Common myeloid progenitor, CD34-positive (primary cell): ENCODE results near the gene CASTOR2.
"Not testable (repeated sequence)": the region's sequence is repeated elsewhere in the genome, so short reads cannot be mapped to it uniquely, and the experiment has no call there.

Source experiments
- CTCF ChIA-PET: fragments of 350-600 bp; sonication (Branson Sonifier 250); formaldehyde crosslinking; loops from one replicate; lab custom pipeline; 2021; ENCODE audit warnings: antibody characterized with exemption; lab: Charles Lee
- POLR2A ChIA-PET: fragments of 350-600 bp; sonication (Branson Sonifier 250); formaldehyde crosslinking; loops from one replicate; lab custom pipeline; 2021; ENCODE audit warnings: antibody characterized with exemption; lab: Charles Lee
- DNase-seq, 3 donors: peaks; one replicate each; pipeline versions ENCODE4 v3.0.0 to v3.0.0-alpha.2; 2013
- H3K27ac ChIP-seq, 2 experiments: 1 replicate in 1 of 2; 2 replicates in 1 of 2; pipeline ENCODE4 v1.7.0; 2013; ENCODE audit warnings: inconsistent platforms in 2 of 2, low read length in 2 of 2, mild to moderate bottlenecking in 2 of 2, low read depth in 1 of 2, moderate library complexity in 1 of 2; ENCODE audit not compliant: severe bottlenecking in 2 of 2, insufficient read depth in 1 of 2, poor library complexity in 1 of 2
- H3K27me3 ChIP-seq, 5 experiments: replicated peaks in 2 of 5; 1 replicate in 3 of 5; 2 replicates in 2 of 5; pipeline versions ENCODE4 v1.6.1 to v1.7.0; 2013; ENCODE audit warnings: low read length in 4 of 5, mild to moderate bottlenecking in 2 of 5, moderate library complexity in 2 of 5, inconsistent platforms in 1 of 5; ENCODE audit not compliant: insufficient read depth in 5 of 5, control insufficient read depth in 4 of 5
- H3K36me3 ChIP-seq, 4 experiments: 1 replicate in 2 of 4; 2 replicates in 2 of 4; pipeline versions ENCODE4 v1.6.1 to v1.7.0; 2013; ENCODE audit warnings: low read length in 3 of 4, control low read depth in 1 of 4, mild to moderate bottlenecking in 1 of 4; ENCODE audit not compliant: control insufficient read depth in 4 of 4, insufficient read depth in 4 of 4
- H3K4me1 ChIP-seq, 4 experiments: 1 replicate in 3 of 4; 2 replicates in 1 of 4; pipeline versions ENCODE4 v1.6.1 to v1.7.1; 2013; ENCODE audit warnings: low read length in 3 of 4, mild to moderate bottlenecking in 3 of 4, control low read depth in 1 of 4, inconsistent platforms in 1 of 4, moderate library complexity in 1 of 4; ENCODE audit not compliant: control insufficient read depth in 4 of 4, insufficient read depth in 4 of 4; ENCODE audit errors: control extremely low read depth in 1 of 4
- H3K4me3 ChIP-seq, 7 experiments: 1 replicate in 4 of 7; 2 replicates in 3 of 7; pipeline versions ENCODE4 v1.5.1 to v1.7.0; 2013; ENCODE audit warnings: mild to moderate bottlenecking in 7 of 7, low read length in 6 of 7, moderate library complexity in 6 of 7, inconsistent platforms in 2 of 7, low read depth in 2 of 7, control low read depth in 1 of 7; ENCODE audit not compliant: insufficient read depth in 4 of 7, control insufficient read depth in 1 of 7; ENCODE audit errors: extremely low read depth in 1 of 7
- H3K9me3 ChIP-seq, 5 experiments: 1 replicate in 4 of 5; 2 replicates in 1 of 5; pipeline versions ENCODE4 v1.6.1 to v1.7.1; 2013; ENCODE audit warnings: low read length in 4 of 5, mild to moderate bottlenecking in 2 of 5, inconsistent platforms in 1 of 5, low read depth in 1 of 5, moderate library complexity in 1 of 5; ENCODE audit not compliant: control insufficient read depth in 4 of 5, insufficient read depth in 2 of 5; ENCODE audit errors: control extremely low read depth in 1 of 5
- WGBS: methylation state at CpG from one replicate; pipeline ENCODE4 v1.1.5; 2013; ENCODE audit not compliant: insufficient coverage; 5-methylcytosine and 5-hydroxymethylcytosine counted together

CASTOR2 gene

GRCh38 chr7:74966909-74967308 lies 2.4 kb downstream of the CASTOR2 start:
- H3K4me3 ChIP-seq, H3K4me1 ChIP-seq, H3K27ac ChIP-seq, H3K9me3 ChIP-seq, POLR2A ChIA-PET, H3K36me3 ChIP-seq, CTCF ChIA-PET, DNase-seq, H3K27me3 ChIP-seq: not testable (repeated sequence)
- no CpG with 5 or more reads among the region's 6 CpGs for WGBS

GRCh38 chr7:74971431-74971830 lies 6.9 kb downstream of the CASTOR2 start:
- H3K27ac ChIP-seq, H3K9me3 ChIP-seq, H3K4me3 ChIP-seq, H3K27me3 ChIP-seq, H3K4me1 ChIP-seq, POLR2A ChIA-PET, CTCF ChIA-PET, H3K36me3 ChIP-seq, DNase-seq: not testable (repeated sequence)
- no CpG with 5 or more reads among the region's 4 CpGs for WGBS

GRCh38 chr7:74972377-74972776 lies 7.9 kb downstream of the CASTOR2 start:
- H3K4me3 ChIP-seq, H3K4me1 ChIP-seq, DNase-seq, CTCF ChIA-PET, H3K27me3 ChIP-seq, POLR2A ChIA-PET, H3K9me3 ChIP-seq, H3K36me3 ChIP-seq, H3K27ac ChIP-seq: not testable (repeated sequence)
- no CpG with 5 or more reads among the region's 7 CpGs for WGBS

- H3K27me3 ChIP-seq, H3K27ac ChIP-seq, H3K4me3 ChIP-seq, H3K36me3 ChIP-seq, H3K9me3 ChIP-seq, POLR2A ChIA-PET, DNase-seq, H3K4me1 ChIP-seq, CTCF ChIA-PET: not testable (repeated sequence)
- no CpG with 5 or more reads among the region's 7 CpGs for WGBS
These were observed 11.5 kb downstream of the CASTOR2 start for GRCh38 chr7:74975959-74976358.

- H3K4me1 ChIP-seq, H3K27me3 ChIP-seq, H3K27ac ChIP-seq, H3K4me3 ChIP-seq, DNase-seq, POLR2A ChIA-PET, H3K36me3 ChIP-seq, H3K9me3 ChIP-seq, CTCF ChIA-PET: not testable (repeated sequence)
- WGBS: no CpG with 5 or more reads among the region's 9 CpGs
These were observed 13.0 kb downstream of the CASTOR2 start for GRCh38 chr7:74977523-74977922.

GRCh38 chr7:74988436-74988835 lies 23.9 kb downstream of the CASTOR2 start:
- H3K27ac ChIP-seq, DNase-seq, CTCF ChIA-PET, H3K36me3 ChIP-seq, H3K9me3 ChIP-seq, H3K27me3 ChIP-seq, H3K4me3 ChIP-seq, POLR2A ChIA-PET, H3K4me1 ChIP-seq: not testable (repeated sequence)
- WGBS: 100% methylated on average over 3 of the region's 9 CpGs

- Histone ChIP-seq H3K27me3 (no peaks in the 10 kb centered on the region), H3K9me3 (no peaks in the 10 kb centered on the region), H3K27ac (no peak overlapping the region), H3K4me1 (peaks cover 0 to 9% (median 5%) of the 10 kb centered on the region in 4 experiments), H3K36me3 (no peaks in the 10 kb centered on the region), H3K4me3 (no peak overlapping the region)
- no peak for DNase-seq
- 100% methylated on average over 1 of the region's 4 CpGs for WGBS
- POLR2A ChIA-PET: no interaction called here
- CTCF ChIA-PET: no interaction called here
These were observed 28.6 kb downstream of the CASTOR2 start for GRCh38 chr7:74993121-74993520.
